IPS DF 6.9 (cell line): ENCODE results near the gene MRFAP1.

ENCODE experiments used
- DNase-seq: peaks from one replicate; pipeline ENCODE4 v3.0.0-alpha.2; 2013; ENCODE audit warnings: low read depth, low spot score
- H3K27ac ChIP-seq: one replicate; pipeline ENCODE4 v1.5.1; 2013; ENCODE audit warnings: low read length, control low read depth
- H3K27me3 ChIP-seq: 2 replicates; pipeline ENCODE4 v1.6.1; 2013; ENCODE audit warnings: mild to moderate bottlenecking, low read length; ENCODE audit not compliant: control insufficient read depth, insufficient read depth
- H3K36me3 ChIP-seq: 2 replicates; pipeline ENCODE4 v1.6.1; 2013; ENCODE audit warnings: low read length; ENCODE audit not compliant: control insufficient read depth, insufficient read depth
- H3K4me1 ChIP-seq: 2 replicates; pipeline ENCODE4 v1.6.1; 2013; ENCODE audit warnings: low read length; ENCODE audit not compliant: control insufficient read depth, insufficient read depth
- H3K4me3 ChIP-seq: 2 replicates; pipeline ENCODE4 v1.5.1; 2013; ENCODE audit warnings: mild to moderate bottlenecking, low read length
- H3K9me3 ChIP-seq: 2 replicates; pipeline ENCODE4 v1.6.1; 2013; ENCODE audit warnings: low read length, inconsistent platforms; ENCODE audit not compliant: control insufficient read depth, insufficient read depth
- WGBS: extraction: QIAGEN DNeasy Blood & Tissue Kit; methylation state at CpG from one replicate; pipeline ENCODE4 v1.1.7; 2013; ENCODE audit warnings: mixed read lengths, missing lambda C conversion rate; ENCODE audit not compliant: insufficient read length, insufficient coverage; 5-methylcytosine and 5-hydroxymethylcytosine counted together

Gene MRFAP1

GRCh38 chr4:6640292-6641163 lies at the start of gene MRFAP1:
Gene MRFAP1, plus strand, starts transcription at chr4:6640685. Its CDS starts 178 bp downstream, at chr4:6640863.
- H3K9me3 ChIP-seq, result no peaks in the 10 kb centered on the region
- no peak within 1 kb of the TSS for H3K27ac ChIP-seq
- H3K4me1 ChIP-seq, result peaks cover 2% of the 10 kb centered on the region; the same call in 1 of the 2 replicates
- peak; percentile 71 for DNase-seq
- H3K4me3 ChIP-seq, result peak within 1 kb of the TSS; percentile 81
- H3K36me3 ChIP-seq, result peaks cover 3% of the 10 kb centered on the region; the same call in 1 of the 2 replicates
- no CpG with 5 or more reads among the region's 90 CpGs for WGBS
- no peaks in the 10 kb centered on the region for H3K27me3 ChIP-seq

GRCh38 chr4:6591313-6591712 lies 49.2 kb upstream of the MRFAP1 start:
- no peak overlapping the region for H3K27ac ChIP-seq
- no peak for DNase-seq
- no peaks in the 10 kb centered on the region for H3K9me3 ChIP-seq
- no CpG with 5 or more reads among the region's 9 CpGs for WGBS
- H3K4me3 ChIP-seq, result no peak overlapping the region
- H3K36me3 ChIP-seq, result no peaks in the 10 kb centered on the region
- H3K4me1 ChIP-seq, result no peaks in the 10 kb centered on the region; the same call in 1 of the 2 replicates
- H3K27me3 ChIP-seq, result no peaks in the 10 kb centered on the region

GRCh38 chr4:6591781-6592180 lies 48.7 kb upstream of the MRFAP1 start:
- H3K9me3 ChIP-seq, result no peaks in the 10 kb centered on the region
- H3K27ac ChIP-seq, result no peak overlapping the region
- H3K27me3 ChIP-seq, result no peaks in the 10 kb centered on the region
- H3K4me3 ChIP-seq, result no peak overlapping the region
- no peaks in the 10 kb centered on the region for H3K36me3 ChIP-seq
- DNase-seq, result no peak
- no peaks in the 10 kb centered on the region; the same call in 1 of the 2 replicates for H3K4me1 ChIP-seq
- no CpG with 5 or more reads among the region's 9 CpGs for WGBS

- Histone ChIP-seq H3K27ac (no peak overlapping the region), H3K36me3 (no peaks in the 10 kb centered on the region), H3K27me3 (no peaks in the 10 kb centered on the region), H3K9me3 (no peaks in the 10 kb centered on the region), H3K4me3 (no peak overlapping the region), H3K4me1 (no peaks in the 10 kb centered on the region)
- no peak for DNase-seq
- no CpG with 5 or more reads among the region's 16 CpGs for WGBS
Observed at GRCh38 chr4:6592804-6593563, 47.5 kb upstream of the MRFAP1 start.

GRCh38 chr4:6594341-6594740 lies 46.1 kb upstream of the MRFAP1 start:
- no CpG with 5 or more reads among the region's 22 CpGs for WGBS
- Histone ChIP-seq H3K4me3 (no peak overlapping the region), H3K27ac (no peak overlapping the region), H3K9me3 (no peaks in the 10 kb centered on the region), H3K36me3 (no peaks in the 10 kb centered on the region), H3K4me1 (no peaks in the 10 kb centered on the region), H3K27me3 (no peaks in the 10 kb centered on the region)
- DNase-seq, result no peak

GRCh38 chr4:6594826-6595355 lies 45.6 kb upstream of the MRFAP1 start:
- no CpG with 5 or more reads among the region's 7 CpGs for WGBS
- H3K36me3 ChIP-seq, result no peaks in the 10 kb centered on the region
- DNase-seq, result no peak

GRCh38 chr4:6595897-6596537 lies 44.5 kb upstream of the MRFAP1 start:
- H3K27ac ChIP-seq, result no peak overlapping the region
- H3K27me3 ChIP-seq, result no peaks in the 10 kb centered on the region
- H3K36me3 ChIP-seq, result no peaks in the 10 kb centered on the region
- no peaks in the 10 kb centered on the region for H3K4me1 ChIP-seq
- no peak overlapping the region for H3K4me3 ChIP-seq
- no peak for DNase-seq
- no CpG with 5 or more reads among the region's 16 CpGs for WGBS
- no peaks in the 10 kb centered on the region for H3K9me3 ChIP-seq

More at GRCh38 chr4:6594826-6595355, 45.6 kb upstream of the MRFAP1 start:
- H3K27ac ChIP-seq, result no peak overlapping the region
- H3K4me3 ChIP-seq, result no peak overlapping the region
- no peaks in the 10 kb centered on the region for H3K4me1 ChIP-seq
- no peaks in the 10 kb centered on the region for H3K27me3 ChIP-seq
- H3K9me3 ChIP-seq, result no peaks in the 10 kb centered on the region

- H3K4me1 ChIP-seq, result no peaks in the 10 kb centered on the region
- WGBS, result no CpG with 5 or more reads among the region's 17 CpGs
Observed at GRCh38 chr4:6596948-6597347, 43.5 kb upstream of the MRFAP1 start.

GRCh38 chr4:6598127-6598526 lies 42.4 kb upstream of the MRFAP1 start:
- Histone ChIP-seq H3K4me1 (no peaks in the 10 kb centered on the region), H3K4me3 (no peak overlapping the region), H3K27ac (no peak overlapping the region), H3K27me3 (no peaks in the 10 kb centered on the region), H3K36me3 (no peaks in the 10 kb centered on the region), H3K9me3 (no peaks in the 10 kb centered on the region)
- no CpG with 5 or more reads among the region's 10 CpGs for WGBS
- DNase-seq, result no peak

More at GRCh38 chr4:6596948-6597347, 43.5 kb upstream of the MRFAP1 start:
- H3K36me3 ChIP-seq, result no peaks in the 10 kb centered on the region
- no peaks in the 10 kb centered on the region for H3K27me3 ChIP-seq
- no peak for DNase-seq
- H3K4me3 ChIP-seq, result no peak overlapping the region
- H3K9me3 ChIP-seq, result no peaks in the 10 kb centered on the region
- no peak overlapping the region for H3K27ac ChIP-seq

GRCh38 chr4:6598641-6599040 lies 41.8 kb upstream of the MRFAP1 start:
- DNase-seq, result no peak
- Histone ChIP-seq H3K4me3 (no peak overlapping the region), H3K27ac (no peak overlapping the region), H3K9me3 (no peaks in the 10 kb centered on the region), H3K4me1 (no peaks in the 10 kb centered on the region), H3K36me3 (no peaks in the 10 kb centered on the region), H3K27me3 (no peaks in the 10 kb centered on the region)
- WGBS, result no CpG with 5 or more reads among the region's 13 CpGs
